Measurements from ENCODE around the gene HDAC11. TPM values are rescaled to one million over a fixed set of nuclear protein-coding genes. Genes with fewer than 3 reads are reported as not detected.

Gene HDAC11
- polyA plus RNA-seq, 3 donors = 2.9 to 3.9 (median 3.5) TPM

DNA sequence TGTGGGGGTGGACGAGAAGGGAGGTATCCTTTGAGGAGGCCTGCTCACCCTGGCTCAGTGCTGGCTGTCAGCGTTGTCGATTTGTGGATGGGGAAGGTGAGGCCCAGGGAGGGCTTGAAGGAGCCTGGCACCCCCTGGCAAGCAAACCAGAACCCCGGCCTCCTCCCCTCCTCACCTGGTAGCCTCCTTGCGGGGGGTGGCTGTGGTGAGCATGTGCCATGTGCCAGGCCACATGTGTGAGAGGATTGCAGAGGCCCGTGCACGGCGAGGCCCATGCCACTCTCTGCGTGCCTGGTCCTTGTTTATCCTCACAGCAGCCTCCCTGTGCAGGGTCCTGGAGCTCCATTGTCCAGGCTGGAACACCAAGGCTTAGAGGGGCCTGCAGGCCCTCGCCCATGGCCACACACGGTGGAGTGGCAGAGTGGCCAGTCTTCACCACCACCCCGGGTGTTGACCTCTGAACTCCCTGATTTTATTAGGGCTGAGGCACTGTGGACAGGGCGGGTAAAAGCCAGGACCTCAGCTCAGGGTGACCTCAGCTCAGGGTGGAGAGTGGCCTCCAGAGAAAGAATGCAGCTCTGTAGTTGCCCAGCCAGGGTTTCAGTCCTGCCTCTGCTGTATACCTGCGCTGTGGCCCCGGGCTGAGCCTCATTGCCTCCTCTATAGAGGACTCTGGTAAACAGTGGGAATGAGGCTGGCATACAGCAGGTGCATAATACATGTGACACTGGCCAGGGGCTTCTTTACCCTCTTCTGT lies 29.1 kb downstream of the HDAC11 start:
- no peak for DNase-seq
- no peak overlapping the region for H3K27ac ChIP-seq (ENCODE audit: low read depth in 1 of 2, low read length in 2 of 2)
- H3K4me3 ChIP-seq (replicated peaks in 1 of 3; ENCODE audit: low read depth in 2 of 3, low read length in 3 of 3) = no peak overlapping the region
- no peak overlapping the region for H3K4me2 ChIP-seq (replicated peaks; ENCODE audit: extremely low read depth, low read length, poor library complexity, severe bottlenecking)
- H3K9me3 Mint-ChIP-seq = peaks cover 0 to 2% (median 0%) of the 10 kb centered on the region in 7 donors
- WGBS (ENCODE audit: insufficient coverage) = 85% methylated on average over 10 of the region's 15 CpGs
- H3K4me1 ChIP-seq (ENCODE audit: control insufficient read depth in 1 of 2, insufficient read depth in 2 of 2, low read length in 2 of 2) = no peaks in the 10 kb centered on the region
- H4K20me1 ChIP-seq (ENCODE audit: insufficient read depth, low read length) = no peaks in the 10 kb centered on the region
- H3K4me3 Mint-ChIP-seq = no peak overlapping the region
- H3K79me2 ChIP-seq (ENCODE audit: insufficient read depth, low read length) = no peaks in the 10 kb centered on the region
- TF ChIP-seq, protein P1, sequence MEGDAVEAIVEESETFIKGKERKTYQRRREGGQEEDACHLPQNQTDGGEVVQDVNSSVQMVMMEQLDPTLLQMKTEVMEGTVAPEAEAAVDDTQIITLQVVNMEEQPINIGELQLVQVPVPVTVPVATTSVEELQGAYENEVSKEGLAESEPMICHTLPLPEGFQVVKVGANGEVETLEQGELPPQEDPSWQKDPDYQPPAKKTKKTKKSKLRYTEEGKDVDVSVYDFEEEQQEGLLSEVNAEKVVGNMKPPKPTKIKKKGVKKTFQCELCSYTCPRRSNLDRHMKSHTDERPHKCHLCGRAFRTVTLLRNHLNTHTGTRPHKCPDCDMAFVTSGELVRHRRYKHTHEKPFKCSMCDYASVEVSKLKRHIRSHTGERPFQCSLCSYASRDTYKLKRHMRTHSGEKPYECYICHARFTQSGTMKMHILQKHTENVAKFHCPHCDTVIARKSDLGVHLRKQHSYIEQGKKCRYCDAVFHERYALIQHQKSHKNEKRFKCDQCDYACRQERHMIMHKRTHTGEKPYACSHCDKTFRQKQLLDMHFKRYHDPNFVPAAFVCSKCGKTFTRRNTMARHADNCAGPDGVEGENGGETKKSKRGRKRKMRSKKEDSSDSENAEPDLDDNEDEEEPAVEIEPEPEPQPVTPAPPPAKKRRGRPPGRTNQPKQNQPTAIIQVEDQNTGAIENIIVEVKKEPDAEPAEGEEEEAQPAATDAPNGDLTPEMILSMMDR (IDR thresholded peaks at IDR 0.05) = no peak
- H3K36me3 ChIP-seq (replicated peaks in 1 of 2; ENCODE audit: control insufficient read depth in 1 of 2, insufficient read depth in 2 of 2, low read length in 2 of 2) = no peaks in the 10 kb centered on the region
- no peak overlapping the region for H3K9ac ChIP-seq (ENCODE audit: insufficient read depth, low read length, poor library complexity, severe bottlenecking)
- no peaks in the 10 kb centered on the region for H3K4me1 Mint-ChIP-seq
- intact Hi-C loops (cut with micrococcal nuclease) = no loop called here
- no peak overlapping the region for H2AFZ ChIP-seq (ENCODE audit: insufficient read depth, low read depth, low read length, poor library complexity, severe bottlenecking)
- peaks cover 0 to 2% of the 10 kb centered on the region in 2 donors for H3K36me3 Mint-ChIP-seq
- no peak overlapping the region for H3K27ac Mint-ChIP-seq
- H3K27me3 Mint-ChIP-seq (ENCODE audit: low read depth in 3 of 3) = peaks cover 1 to 5% (median 5%) of the 10 kb centered on the region in 3 donors
- H3K9me3 ChIP-seq (replicated peaks in 1 of 2; ENCODE audit: control insufficient read depth in 1 of 2, insufficient read depth in 1 of 2, low read length in 2 of 2) = no peaks in the 10 kb centered on the region
- H3K27me3 ChIP-seq (ENCODE audit: control insufficient read depth in 2 of 2, insufficient read depth in 2 of 2, low read length in 2 of 2) = no peaks in the 10 kb centered on the region

DNA sequence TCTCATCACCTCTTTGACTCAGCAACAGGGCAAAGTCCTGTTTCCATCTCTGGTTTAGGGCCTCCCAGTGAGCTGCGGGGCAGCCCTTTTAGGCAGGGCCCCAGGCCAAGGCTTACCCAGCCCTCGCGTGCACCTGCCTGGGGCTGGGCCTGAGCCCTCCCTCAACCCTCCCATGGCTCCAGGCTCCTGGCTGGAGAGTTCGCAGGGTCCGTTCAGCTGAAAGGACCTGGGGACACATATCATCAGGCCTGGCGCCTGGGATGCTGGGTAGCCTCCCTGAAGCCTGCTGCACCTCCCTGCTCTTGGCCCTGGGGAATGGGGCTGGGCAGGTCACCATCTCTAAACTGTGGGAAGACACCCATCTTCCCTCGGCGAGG lies 29.7 kb downstream of the HDAC11 start:
- H3K79me2 ChIP-seq (ENCODE audit: insufficient read depth, low read length) = no peaks in the 10 kb centered on the region
- Mint-ChIP-seq H3K4me3 (no peak overlapping the region), H3K36me3 (no peaks in the 10 kb centered on the region), H3K9me3 (peaks cover 0 to 2% (median 0%) of the 10 kb centered on the region in 7 donors), H3K4me1 (no peaks in the 10 kb centered on the region), H3K27ac (peak overlapping the region in 1 of 7 donors; percentile 41), H3K27me3 (ENCODE audit: low read depth in 3 of 3) (peaks cover 1 to 5% (median 5%) of the 10 kb centered on the region in 3 donors)
- H3K4me2 ChIP-seq (replicated peaks; ENCODE audit: extremely low read depth, low read length, poor library complexity, severe bottlenecking) = no peak overlapping the region
- H3K27ac ChIP-seq (ENCODE audit: low read depth in 1 of 2, low read length in 2 of 2) = no peak overlapping the region
- H3K36me3 ChIP-seq (replicated peaks in 1 of 2; ENCODE audit: control insufficient read depth in 1 of 2, insufficient read depth in 2 of 2, low read length in 2 of 2) = no peaks in the 10 kb centered on the region
- TF ChIP-seq, protein P1 (IDR thresholded peaks at IDR 0.05) = no peak
- 95% methylated on average over 7 of the region's 8 CpGs for WGBS (ENCODE audit: insufficient coverage)
- H3K4me3 ChIP-seq (replicated peaks in 1 of 3; ENCODE audit: low read depth in 2 of 3, low read length in 3 of 3) = no peak overlapping the region
- no peak overlapping the region for H3K9ac ChIP-seq (ENCODE audit: insufficient read depth, low read length, poor library complexity, severe bottlenecking)
- intact Hi-C loops (cut with micrococcal nuclease) = no loop called here
- H3K27me3 ChIP-seq (ENCODE audit: control insufficient read depth in 2 of 2, insufficient read depth in 2 of 2, low read length in 2 of 2) = no peaks in the 10 kb centered on the region
- no peak for DNase-seq
- no peaks in the 10 kb centered on the region for H3K9me3 ChIP-seq (replicated peaks in 1 of 2; ENCODE audit: control insufficient read depth in 1 of 2, insufficient read depth in 1 of 2, low read length in 2 of 2)
- H4K20me1 ChIP-seq (ENCODE audit: insufficient read depth, low read length) = no peaks in the 10 kb centered on the region
- no peaks in the 10 kb centered on the region for H3K4me1 ChIP-seq (ENCODE audit: control insufficient read depth in 1 of 2, insufficient read depth in 2 of 2, low read length in 2 of 2)
- no peak overlapping the region for H2AFZ ChIP-seq (ENCODE audit: insufficient read depth, low read depth, low read length, poor library complexity, severe bottlenecking)

Measured in CD14-positive monocyte (primary cell).